CD14-positive monocyte (primary cell): ENCODE measurements around the gene ARF5. TPM values are rescaled to one million over a fixed set of nuclear protein-coding genes. Genes with fewer than 3 reads are reported as not detected.

ENCODE experiments used
- DNase-seq, 3 donors: peaks; one replicate each; pipeline ENCODE4 v3.0.0-alpha.2; 2011 to 2022
- H2AFZ ChIP-seq: 2 replicates; pipeline ENCODE4 v1.6.0; 2012; ENCODE audit warnings: mild to moderate bottlenecking, low read depth, low read length, inconsistent platforms; ENCODE audit not compliant: insufficient read depth, poor library complexity, severe bottlenecking
- H3K27ac ChIP-seq, 2 donors: 1 replicate in 1 of 2; 2 replicates in 1 of 2; pipeline ENCODE4 v1.5.1; 2012 to 2013; ENCODE audit warnings: low read length in 2 of 2, control low read depth in 1 of 2, inconsistent platforms in 1 of 2, low read depth in 1 of 2, mild to moderate bottlenecking in 1 of 2
- H3K27me3 ChIP-seq, 2 donors: one replicate each; pipeline versions ENCODE4 v1.6.0 to v1.6.1; 2011 to 2013; ENCODE audit warnings: low read length in 2 of 2; ENCODE audit not compliant: control insufficient read depth in 2 of 2, insufficient read depth in 2 of 2
- H3K36me3 ChIP-seq, 2 donors: replicated peaks in 1 of 2; 1 replicate in 1 of 2; 2 replicates in 1 of 2; pipeline versions ENCODE4 v1.5.1 to v1.6.1; 2012 to 2013; ENCODE audit warnings: low read length in 2 of 2, control low read depth in 1 of 2, inconsistent platforms in 1 of 2, mild to moderate bottlenecking in 1 of 2; ENCODE audit not compliant: insufficient read depth in 2 of 2, control insufficient read depth in 1 of 2
- H3K4me1 ChIP-seq, 2 donors: 1 replicate in 1 of 2; 2 replicates in 1 of 2; pipeline versions ENCODE4 v1.5.1 to v1.6.1; 2012 to 2013; ENCODE audit warnings: low read length in 2 of 2, control low read depth in 1 of 2, inconsistent platforms in 1 of 2, mild to moderate bottlenecking in 1 of 2, moderate library complexity in 1 of 2; ENCODE audit not compliant: insufficient read depth in 2 of 2, control insufficient read depth in 1 of 2
- H3K4me2 ChIP-seq: replicated peaks from 2 replicates; pipeline ENCODE3; 2012; ENCODE audit warnings: low read length, moderate library complexity, mild to moderate bottlenecking; ENCODE audit not compliant: poor library complexity, severe bottlenecking; ENCODE audit errors: extremely low read depth
- H3K4me3 ChIP-seq, 3 experiments: fragments of 200-600 bp in 1 of 3; sonication (generic) in 1 of 3; replicated peaks in 1 of 3; 1 replicate in 2 of 3; 2 replicates in 1 of 3; pipeline ENCODE4 v1.5.1; 2011 to 2013; ENCODE audit warnings: low read length in 3 of 3, mild to moderate bottlenecking in 3 of 3, control low read depth in 2 of 3, low read depth in 2 of 3, inconsistent platforms in 1 of 3, moderate library complexity in 1 of 3
- H3K79me2 ChIP-seq: 2 replicates; pipeline ENCODE4 v1.6.0; 2012; ENCODE audit warnings: mild to moderate bottlenecking, control low read depth, inconsistent platforms, low read length, moderate library complexity; ENCODE audit not compliant: insufficient read depth
- H3K9ac ChIP-seq: 2 replicates; pipeline ENCODE4 v1.6.0; 2017; ENCODE audit warnings: low read length, mild to moderate bottlenecking; ENCODE audit not compliant: insufficient read depth, poor library complexity, severe bottlenecking
- H3K9me3 ChIP-seq, 2 donors: replicated peaks in 1 of 2; 1 replicate in 1 of 2; 2 replicates in 1 of 2; pipeline versions ENCODE4 v1.5.1 to v1.6.1; 2012 to 2013; ENCODE audit warnings: low read length in 2 of 2, control low read depth in 1 of 2; ENCODE audit not compliant: control insufficient read depth in 1 of 2, insufficient read depth in 1 of 2
- H4K20me1 ChIP-seq: 2 replicates; pipeline ENCODE4 v1.6.0; 2012; ENCODE audit warnings: mild to moderate bottlenecking, low read length, control low read depth, moderate library complexity; ENCODE audit not compliant: insufficient read depth
- H3K27ac Mint-ChIP-seq, 7 donors: one replicate each; pipeline ENCODE4 v1.8.0; 2020; ENCODE audit warnings: mild to moderate bottlenecking in 7 of 7, mixed read lengths in 7 of 7, moderate library complexity in 6 of 7, inconsistent platforms in 2 of 7
- H3K27me3 Mint-ChIP-seq, 3 donors: one replicate each; pipeline ENCODE4 v1.8.0; 2021 to 2022; ENCODE audit warnings: low read depth in 3 of 3, mild to moderate bottlenecking in 3 of 3, mixed read lengths in 3 of 3, moderate library complexity in 3 of 3, inconsistent platforms in 1 of 3
- H3K36me3 Mint-ChIP-seq, 2 donors: one replicate each; pipeline ENCODE4 v1.8.0; 2020; ENCODE audit warnings: mixed read lengths in 2 of 2, inconsistent platforms in 1 of 2, mild to moderate bottlenecking in 1 of 2
- H3K4me1 Mint-ChIP-seq: one replicate; pipeline ENCODE4 v1.8.0; 2020; ENCODE audit warnings: mild to moderate bottlenecking, mixed read lengths
- H3K4me3 Mint-ChIP-seq, 2 donors: one replicate each; pipeline ENCODE4 v1.8.0; 2020; ENCODE audit warnings: mild to moderate bottlenecking in 2 of 2, mixed read lengths in 2 of 2, moderate library complexity in 1 of 2
- H3K9me3 Mint-ChIP-seq, 7 donors: one replicate each; pipeline ENCODE4 v1.8.0; 2020 to 2022; ENCODE audit warnings: mixed read lengths in 7 of 7, mild to moderate bottlenecking in 6 of 7, moderate library complexity in 6 of 7, inconsistent platforms in 2 of 7
- CTCF ChIP-seq: fragments of 200-600 bp; IDR thresholded peaks from one replicate; pipeline ENCODE4 v1.8.0; 2022; ENCODE audit warnings: antibody characterized with exemption, mild to moderate bottlenecking
- WGBS: methylation state at CpG from one replicate; pipeline ENCODE4 v1.1.5; 2013; ENCODE audit warnings: missing lambda C conversion rate; ENCODE audit not compliant: insufficient coverage; 5-methylcytosine and 5-hydroxymethylcytosine counted together
- intact Hi-C, 2 donors: fragments of 100-400 bp; cut with micrococcal nuclease; formaldehyde crosslinking; loops; one replicate each; pipeline versions ENCODE4 v1.15.0 to v1.15.1; 2023
- polyA plus RNA-seq, 3 donors: library from polyadenylated mRNA; depleted of rRNA in 1 of 3; unstranded in 2 of 3; stranded (reverse) in 1 of 3; fragments of 300-500 nt in 2 of 3; fragments of >200 nt in 1 of 3; fragmentation: Illumina TruSeq in 2 of 3; gene quantifications; 1 replicate in 2 of 3; 2 replicates in 1 of 3; pipeline ENCODE4 v1.2.3, GENCODE V29; 2012 to 2021

Gene ARF5
- polyA plus RNA-seq, 3 donors = 278 to 408 (median 313) TPM

GRCh38 chr7:127541548-127541947 is 46.7 kb upstream of the ARF5 start:
- Histone ChIP-seq H3K4me1 (no peaks in the 10 kb centered on the region), H3K79me2 (no peaks in the 10 kb centered on the region), H4K20me1 (no peaks in the 10 kb centered on the region), H3K27ac (no peak overlapping the region), H3K9me3 (peaks cover 7 to 15% of the 10 kb centered on the region in 2 donors), H3K36me3 (no peaks in the 10 kb centered on the region), H3K4me2 (no peak overlapping the region), H2AFZ (no peak overlapping the region), H3K9ac (no peak overlapping the region), H3K4me3 (no peak overlapping the region), H3K27me3 (peaks cover 16 to 21% of the 10 kb centered on the region in 2 donors)
- Mint-ChIP-seq H3K4me1 (peaks cover 4% of the 10 kb centered on the region), H3K9me3 (peaks cover 4 to 20% (median 13%) of the 10 kb centered on the region in 7 donors), H3K36me3 (no peaks in the 10 kb centered on the region), H3K27ac (peak overlapping the region in 1 of 7 donors; percentile 48), H3K4me3 (no peak overlapping the region), H3K27me3 (peaks cover 14 to 32% (median 14%) of the 10 kb centered on the region in 3 donors)
- intact Hi-C loops = no loop called here
- TF ChIP-seq CTCF = no peak
- no peak for DNase-seq
- WGBS = 95% methylated on average over 2 of the region's 4 CpGs

- Mint-ChIP-seq H3K36me3 (no peaks in the 10 kb centered on the region), H3K4me1 (no peaks in the 10 kb centered on the region), H3K9me3 (peaks cover 10 to 28% (median 18%) of the 10 kb centered on the region in 7 donors), H3K27ac (no peak overlapping the region), H3K4me3 (no peak overlapping the region), H3K27me3 (peaks cover 0 to 5% (median 3%) of the 10 kb centered on the region in 3 donors)
- peaks cover 0 to 3% of the 10 kb centered on the region in 2 donors for H3K27me3 ChIP-seq
- no peak overlapping the region for H3K27ac ChIP-seq
- WGBS = no CpG with 5 or more reads among the region's 1 CpG
- H3K36me3 ChIP-seq = no peaks in the 10 kb centered on the region
- no peaks in the 10 kb centered on the region for H3K4me1 ChIP-seq
- intact Hi-C loops = no loop called here
- no peak overlapping the region for H3K4me2 ChIP-seq
- H3K9ac ChIP-seq = no peak overlapping the region
- H4K20me1 ChIP-seq = no peaks in the 10 kb centered on the region
- no peak overlapping the region for H3K4me3 ChIP-seq
- no peak for TF ChIP-seq CTCF
- H3K79me2 ChIP-seq = no peaks in the 10 kb centered on the region
- DNase-seq = no peak
- no peak overlapping the region for H2AFZ ChIP-seq
- peaks cover 8 to 15% of the 10 kb centered on the region in 2 donors for H3K9me3 ChIP-seq
Observed at GRCh38 chr7:127546313-127546712, 41.9 kb upstream of the ARF5 start.
